ENCODE results near the gene PIGM.

- TF ChIP-seq JUNB (IDR thresholded peaks at IDR 0.05) = no peak
- no peak for TF ChIP-seq CTCF (IDR thresholded peaks at IDR 0.05)
- TF ChIP-seq USF2 (IDR thresholded peaks at IDR 0.05) = no peak
- no peak for TF ChIP-seq RAD21 (conservative IDR thresholded peaks at IDR 0.05 in 1 of 2, IDR thresholded peaks at IDR 0.05 in 1 of 2)
- TF ChIP-seq MAZ (IDR thresholded peaks at IDR 0.05; ENCODE audit: borderline replicate concordance, low read depth, low read length) = no peak
- TF ChIP-seq POLR2A (IDR thresholded peaks at IDR 0.05; ENCODE audit: low read length) = no peak
- TF ChIP-seq JUN (IDR thresholded peaks at IDR 0.05) = no peak
- no peak for TF ChIP-seq HOXA7 (CRISPR knock-in tag; IDR thresholded peaks at IDR 0.05)
- TF ChIP-seq MAX (IDR thresholded peaks at IDR 0.05) = no peak
Observed at GRCh38 chr1:159979257-159979656, 52.5 kb downstream of the PIGM start.

Measured in A549 (cell line).